HUDEP-2 (cell line): ENCODE results near the gene FSTL5.
A peak's percentile ranks its signal among the peaks of the same experiment; 100 is the strongest.

Experiments
- DNase-seq, 76 experiments: peaks; one replicate each; lab custom pipeline; 2025; ENCODE audit not compliant: unreplicated experiment in 76 of 76; lab: John Stamatoyannopoulos, UW

FSTL5 gene

DNA sequence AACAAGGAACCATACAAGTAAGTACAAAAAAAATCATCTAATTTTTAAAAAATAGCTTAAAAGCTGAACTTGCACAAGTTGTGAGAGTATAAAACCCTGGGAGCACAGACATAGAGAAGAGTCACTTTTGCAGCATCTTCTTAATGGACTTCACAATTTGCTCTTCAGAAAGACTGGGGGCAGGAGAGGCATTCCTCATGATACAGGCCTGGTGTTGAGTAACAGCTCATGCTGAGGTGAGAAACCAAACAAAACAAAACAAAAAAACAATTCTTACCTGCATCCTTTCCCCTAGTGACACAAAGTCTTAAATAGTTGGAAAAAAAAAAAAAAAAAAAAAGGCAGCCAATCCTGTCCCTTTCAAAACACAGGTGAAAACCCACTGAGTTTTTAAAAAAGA is 562.8 kb downstream of the FSTL5 start:
- DNase-seq = no peak

DNA sequence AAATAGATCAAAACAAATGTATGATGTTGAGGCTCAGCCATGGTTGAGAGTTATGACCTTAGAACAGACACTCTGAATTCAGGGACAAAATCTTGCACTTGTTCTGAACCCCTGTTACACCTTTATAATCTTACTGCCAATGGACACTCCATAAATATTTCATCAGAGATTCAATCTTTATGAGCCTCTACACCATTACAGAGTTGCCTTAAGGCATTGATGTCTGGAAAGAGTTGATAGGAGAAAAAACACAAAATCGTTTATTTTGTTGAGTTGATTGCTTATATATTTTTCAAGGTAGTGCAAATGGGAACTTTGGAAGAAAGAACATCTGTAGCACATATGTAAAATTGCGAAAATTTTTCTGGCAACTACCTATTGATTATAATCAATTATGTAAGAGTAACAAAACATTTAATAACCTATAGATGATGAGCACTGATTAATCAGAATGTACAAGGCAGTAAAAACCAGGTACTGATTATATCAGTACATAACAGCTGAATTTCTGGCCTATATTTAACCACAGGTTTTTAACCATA is 568.5 kb downstream of the FSTL5 start:
- no peak for DNase-seq

DNA sequence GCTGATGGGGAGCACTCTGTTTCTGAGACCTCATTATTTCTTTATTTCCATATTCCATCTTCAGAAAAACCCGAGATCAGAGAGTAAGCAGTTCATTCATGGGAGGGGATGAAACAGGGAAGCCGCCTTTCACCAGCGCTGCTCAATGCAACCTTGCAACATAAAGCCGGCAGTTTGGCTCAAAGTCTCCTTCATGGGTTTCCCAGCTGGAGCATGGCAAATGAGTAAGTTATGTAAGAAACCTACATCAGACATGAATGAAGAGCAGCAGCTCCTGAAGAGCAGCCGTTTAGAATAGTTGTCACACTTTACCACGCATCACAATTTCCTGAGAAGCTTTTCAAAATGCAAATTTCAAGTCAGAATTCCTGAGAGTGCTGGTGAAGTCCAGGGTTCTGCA is 578.8 kb downstream of the FSTL5 start:
- no peak for DNase-seq

DNA sequence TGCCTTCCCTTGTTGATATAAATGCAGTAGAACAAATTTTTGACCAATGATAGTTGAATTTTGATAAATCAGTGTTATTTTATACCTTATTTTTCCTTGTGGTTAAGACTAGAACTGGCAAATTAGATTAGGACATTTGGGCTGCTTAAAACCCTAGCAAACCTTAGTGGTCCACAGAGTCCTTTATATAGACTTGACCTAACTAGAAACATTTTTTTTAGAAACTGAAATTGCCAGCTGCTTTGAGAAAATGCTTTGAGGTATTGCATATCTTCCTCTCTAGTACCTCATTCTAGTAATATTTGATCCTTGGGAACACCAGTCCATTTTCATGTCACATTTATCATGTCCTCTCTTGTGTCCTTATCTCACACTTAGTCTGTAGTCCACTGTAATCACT is 580.3 kb downstream of the FSTL5 start:
- DNase-seq = no peak

DNA sequence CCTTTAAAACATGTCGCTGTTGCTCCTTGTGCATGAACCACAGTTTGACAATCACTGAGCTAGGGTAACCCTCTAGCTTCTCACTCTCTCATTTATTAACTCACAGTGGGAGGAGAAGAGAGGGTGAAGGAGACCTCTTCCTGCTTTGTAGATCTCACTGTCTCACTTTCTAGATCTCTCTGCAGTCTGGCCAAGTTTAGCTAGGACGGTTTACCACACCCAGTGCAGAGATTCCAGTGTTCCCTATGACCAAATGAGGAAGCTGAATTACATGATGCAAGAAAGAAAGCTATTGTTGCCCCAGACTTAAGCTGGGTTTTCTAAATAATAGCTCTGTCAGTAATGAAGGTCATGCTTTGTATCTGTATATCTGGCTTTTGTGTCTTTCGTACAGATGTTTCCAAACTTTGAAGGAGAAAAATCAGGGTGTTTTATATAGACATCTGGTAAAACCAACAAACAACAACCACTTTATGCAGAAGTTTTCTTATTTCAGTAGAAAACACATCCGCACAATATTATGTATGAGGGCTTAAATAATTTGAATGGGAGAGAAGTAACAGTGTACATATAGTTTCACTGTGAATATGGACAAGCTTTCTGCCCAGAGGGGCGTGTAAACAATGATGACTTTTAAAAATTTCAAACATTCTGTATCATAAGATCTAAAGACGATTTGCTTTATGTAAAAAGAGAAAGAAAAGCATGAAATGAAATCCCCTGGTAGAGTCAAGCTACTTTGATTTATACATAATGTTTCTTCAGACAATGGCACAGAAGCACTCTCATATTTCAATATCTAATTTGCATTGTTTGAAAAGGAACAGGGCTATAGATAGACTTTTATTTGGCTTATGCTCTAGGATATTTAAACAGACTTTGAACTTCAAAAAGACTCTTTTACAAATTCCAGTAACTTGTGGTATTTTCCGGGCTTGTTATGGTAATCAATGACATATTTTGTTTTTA is 582.3 kb downstream of the FSTL5 start:
- no peak for DNase-seq

DNA sequence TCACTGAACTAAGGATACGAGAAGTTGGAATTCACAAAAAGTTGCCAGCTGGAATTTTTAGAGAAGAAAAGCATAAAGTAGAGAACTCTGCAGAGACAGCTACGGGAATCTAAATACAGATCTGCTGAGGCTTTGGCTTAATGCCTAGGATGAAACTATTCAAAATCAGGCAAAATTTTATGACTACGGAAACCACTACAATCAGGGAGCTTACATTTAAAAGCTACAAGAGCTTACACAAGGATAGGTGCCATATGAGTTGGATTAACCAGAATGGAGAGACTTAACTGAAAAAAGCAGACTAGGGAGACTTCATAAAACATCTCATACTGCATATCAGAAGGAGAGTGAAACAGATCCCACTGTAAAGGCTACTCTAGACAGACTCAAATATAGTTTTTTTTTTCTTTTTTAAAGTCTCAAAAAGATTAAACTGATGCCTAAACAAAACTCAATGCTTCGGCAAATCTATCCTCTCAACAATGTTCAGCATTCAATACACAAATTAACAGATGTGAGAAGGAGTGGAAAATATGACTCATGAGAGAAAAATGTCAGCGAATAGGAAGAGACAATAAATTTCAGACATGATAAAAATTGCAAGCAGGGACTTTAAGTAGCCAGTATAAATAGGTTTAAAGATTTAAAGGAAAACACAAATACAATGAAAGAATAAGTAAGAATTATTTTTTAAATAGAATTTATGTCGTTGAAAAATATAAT is 586.1 kb downstream of the FSTL5 start:
- DNase-seq = peak in 4 of 76 experiments; percentile 1 to 16 (median 9)

DNA sequence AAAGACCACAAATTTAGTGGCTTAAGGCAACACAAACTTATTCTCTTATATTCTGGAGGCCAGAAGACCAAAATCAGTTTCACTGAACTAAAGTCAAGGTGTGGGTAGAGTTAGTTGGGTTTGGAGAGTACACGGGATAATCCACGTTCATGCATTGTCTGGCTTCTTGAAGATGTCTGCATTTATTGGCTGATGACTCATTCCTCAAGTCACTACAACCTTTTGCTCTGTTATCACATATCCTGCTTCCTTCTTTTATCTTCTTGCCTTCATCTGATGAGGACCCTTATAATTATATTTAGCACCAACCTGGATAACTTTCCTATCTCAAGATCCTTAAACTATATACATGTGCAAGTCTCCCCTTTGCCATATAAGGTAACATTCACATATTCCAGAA is 590.0 kb downstream of the FSTL5 start:
- DNase-seq = no peak

DNA sequence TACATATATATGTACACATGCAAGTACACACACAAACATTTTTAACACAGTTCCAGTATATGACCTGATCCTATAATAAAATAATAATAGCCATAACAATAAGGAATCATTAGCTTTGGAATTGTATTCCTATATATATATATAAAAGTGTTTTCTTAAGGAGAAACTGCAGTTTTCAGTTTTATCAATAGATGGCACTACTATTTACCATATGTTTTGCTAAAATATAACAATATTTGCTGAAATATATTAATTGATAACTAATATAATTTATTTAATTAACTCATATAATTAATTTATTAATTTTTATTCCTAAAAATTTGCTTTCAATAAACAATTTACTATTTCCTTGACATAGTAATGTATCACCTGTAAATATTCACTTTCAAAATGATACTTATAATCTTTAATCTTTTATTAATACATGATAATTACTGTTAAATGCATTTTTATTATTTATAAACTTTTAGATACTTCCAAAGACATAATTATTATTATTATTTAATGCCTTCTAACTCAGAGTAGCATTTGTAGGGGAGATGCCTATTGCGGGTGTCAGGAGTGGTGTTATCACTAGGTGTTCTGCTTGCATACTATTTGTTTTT is 599.5 kb downstream of the FSTL5 start:
- DNase-seq = no peak

DNA sequence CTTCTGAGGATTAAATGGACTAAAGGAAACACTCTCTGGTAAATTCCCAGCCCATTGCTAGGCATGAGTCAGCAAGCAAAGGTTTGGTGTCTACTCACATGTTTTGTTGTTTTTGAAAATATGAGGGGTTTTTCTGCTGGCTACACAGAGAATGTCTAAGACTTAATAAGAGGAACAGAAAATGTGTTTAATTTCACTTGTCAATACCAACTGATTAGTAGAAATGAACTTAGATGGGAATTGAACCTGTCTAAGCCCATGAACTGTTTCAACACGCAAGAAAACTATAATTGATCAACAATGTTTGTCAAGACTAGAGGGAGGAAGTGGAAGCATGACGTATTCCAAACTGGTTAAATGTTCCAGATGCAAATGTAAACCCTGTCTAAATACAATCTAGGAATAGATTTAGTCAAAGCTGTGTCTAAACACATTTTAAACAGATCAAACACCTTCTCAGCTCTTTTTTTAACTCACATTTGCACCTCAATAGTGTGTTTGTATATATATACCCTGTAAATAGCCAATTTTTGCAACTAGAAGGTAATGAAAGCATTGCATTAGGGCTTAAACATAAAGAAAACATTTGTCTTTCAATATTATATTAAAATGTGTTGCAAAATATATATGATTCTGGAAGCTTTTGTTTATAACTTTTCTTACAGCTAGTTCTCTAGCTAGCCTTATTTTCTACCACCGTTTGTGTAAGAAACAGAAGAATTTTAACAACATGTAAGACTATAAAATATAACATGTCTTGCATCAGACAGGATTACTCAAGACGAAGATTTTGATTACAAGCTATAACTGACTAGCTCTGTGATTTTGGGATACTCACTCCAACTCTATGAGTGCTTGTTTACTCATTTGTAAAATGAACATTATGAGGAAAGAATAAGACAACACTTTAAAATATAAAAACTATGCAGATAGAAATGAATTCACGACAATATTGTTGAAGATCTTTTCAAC is 607.8 kb downstream of the FSTL5 start:
- no peak for DNase-seq

DNA sequence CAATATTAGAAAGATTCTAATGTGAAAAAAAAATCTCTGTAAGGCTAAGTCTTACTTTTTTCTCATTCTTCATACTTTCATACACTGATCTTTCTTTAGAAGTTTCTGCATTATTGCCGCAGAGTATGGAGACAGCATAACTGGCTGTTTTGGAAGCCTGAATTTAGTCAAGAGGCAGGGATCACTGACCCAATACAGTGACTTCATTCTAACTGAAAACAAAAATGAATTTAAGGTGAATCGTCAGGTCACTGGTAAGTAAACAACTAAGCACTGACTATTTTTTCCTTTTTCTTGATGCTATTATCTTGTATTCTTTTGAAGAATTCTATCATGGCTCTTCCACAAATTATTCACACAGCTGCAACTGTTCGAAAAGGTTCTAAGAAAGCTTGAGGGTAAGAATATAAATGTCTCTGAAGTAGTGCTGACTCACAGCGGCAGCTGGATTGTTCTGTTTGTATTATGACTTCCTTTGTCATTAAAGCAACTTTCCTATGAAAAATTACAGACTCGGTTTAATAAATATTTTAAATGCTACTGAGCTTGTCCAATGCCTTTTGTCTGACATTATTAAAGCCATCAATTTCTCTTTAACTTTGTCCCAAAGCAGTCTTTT is 609.3 kb downstream of the FSTL5 start:
- no peak for DNase-seq

DNA sequence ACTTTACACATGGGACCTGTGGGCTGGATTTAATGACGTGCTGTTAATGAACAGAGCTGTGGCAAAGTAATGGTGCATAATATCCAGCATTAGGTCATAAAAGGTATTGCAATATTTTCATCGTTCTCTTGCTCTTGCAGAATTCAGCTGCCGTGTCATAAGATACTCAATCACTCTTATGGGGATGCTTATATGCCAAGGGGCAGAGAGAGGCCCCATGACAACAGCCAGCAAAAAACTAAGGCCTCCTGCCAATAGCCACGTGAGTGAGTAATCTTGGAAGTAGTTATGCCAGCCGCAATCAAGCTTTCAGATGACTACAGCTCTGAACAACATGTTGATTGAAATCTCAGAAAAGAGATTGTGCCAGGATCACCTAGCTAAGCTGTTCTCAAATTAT is 616.9 kb downstream of the FSTL5 start:
- DNase-seq = no peak

DNA sequence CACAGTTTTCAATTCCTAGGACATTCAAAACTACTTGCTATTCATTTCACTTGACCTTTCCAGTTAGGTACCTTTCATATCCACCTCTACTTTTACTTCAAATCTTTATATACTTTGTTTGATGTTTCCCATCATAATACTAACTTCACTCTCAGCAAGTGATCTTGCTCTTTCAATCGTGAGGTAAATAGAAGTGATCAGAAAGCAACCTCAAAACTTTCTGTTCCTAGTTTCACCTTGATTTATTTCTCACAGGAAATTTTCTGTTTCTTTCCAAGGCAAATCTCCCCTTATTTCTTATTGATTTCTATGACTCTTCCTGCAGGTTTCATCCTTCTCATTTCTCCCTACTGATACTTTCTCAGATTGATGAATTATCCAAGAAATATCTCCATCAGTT is 623.5 kb downstream of the FSTL5 start:
- no peak for DNase-seq

DNA sequence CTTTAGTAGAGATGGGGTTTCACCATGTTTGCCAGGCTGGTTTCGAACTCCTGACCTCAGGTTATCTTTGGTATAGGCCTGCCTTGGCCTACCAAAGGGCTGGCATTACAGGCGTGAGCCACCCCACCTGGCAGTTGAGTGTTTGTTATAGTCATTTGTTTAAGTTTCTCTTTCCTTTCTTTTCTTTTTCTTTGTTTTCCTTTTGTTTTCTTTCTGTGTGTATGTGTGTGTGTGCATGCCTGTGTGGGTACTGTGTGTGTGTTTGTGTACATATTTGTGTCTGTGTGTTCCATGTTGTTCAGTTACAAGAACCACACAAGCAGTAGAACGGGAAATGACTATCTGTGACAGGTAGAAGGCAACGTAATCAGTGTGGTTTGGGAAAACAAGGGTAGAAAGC is 624.9 kb downstream of the FSTL5 start:
- DNase-seq = no peak

DNA sequence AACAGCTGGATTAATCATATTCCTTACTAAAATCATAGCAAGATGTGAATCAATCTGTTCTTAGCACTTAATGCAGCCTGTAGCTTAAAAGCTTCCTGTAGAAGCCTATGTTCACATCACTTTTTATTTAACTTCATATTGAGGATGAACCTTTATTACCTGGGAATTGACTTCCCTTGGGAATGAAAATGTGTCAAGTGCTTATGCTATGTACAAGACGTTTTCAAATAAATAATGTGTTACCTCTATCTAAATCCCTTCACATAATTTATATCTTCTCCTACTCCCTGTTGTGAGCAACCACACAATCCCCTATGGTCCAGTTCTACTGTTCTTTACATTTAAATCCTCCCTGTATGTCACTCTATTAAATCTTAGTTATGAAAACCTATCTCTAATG is 633.1 kb downstream of the FSTL5 start:
- DNase-seq = no peak

DNA sequence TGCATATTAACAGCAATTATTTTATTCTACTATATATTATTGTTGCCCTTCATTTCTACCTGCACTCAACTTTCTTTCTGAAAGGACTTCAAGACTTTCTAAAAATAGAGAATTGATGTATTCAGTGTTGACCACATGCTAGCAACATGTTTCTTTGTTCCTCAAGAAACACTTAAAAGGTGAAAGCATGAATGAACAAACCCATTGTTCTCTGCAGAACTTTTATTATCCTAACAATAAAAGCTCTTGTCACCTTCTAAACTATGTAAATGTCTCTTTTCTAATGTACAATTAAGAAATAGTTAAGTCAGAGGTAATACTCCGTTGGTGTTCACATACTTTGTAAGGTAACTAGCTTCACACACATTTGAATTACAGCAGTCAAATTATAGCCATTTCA is 638.7 kb downstream of the FSTL5 start:
- no peak for DNase-seq

DNA sequence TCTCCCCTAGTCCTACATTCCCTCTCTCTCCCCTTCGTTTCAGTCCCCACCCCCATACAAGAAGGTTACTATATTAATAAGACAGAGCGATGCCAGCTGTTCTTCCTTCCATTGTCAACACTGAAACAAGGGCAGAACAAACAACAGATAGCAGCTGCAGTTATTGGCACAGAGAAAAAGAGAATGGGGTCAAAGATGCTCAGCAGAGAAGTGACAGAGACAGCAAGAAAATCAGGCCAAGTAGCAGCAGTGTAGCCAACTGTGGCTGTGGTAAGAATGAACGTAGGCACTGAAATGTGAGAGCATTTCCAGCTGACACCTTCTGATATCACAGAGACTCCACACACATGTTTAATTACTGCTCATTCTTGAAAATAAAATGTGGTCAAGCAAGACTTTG is 641.8 kb downstream of the FSTL5 start:
- DNase-seq = no peak

DNA sequence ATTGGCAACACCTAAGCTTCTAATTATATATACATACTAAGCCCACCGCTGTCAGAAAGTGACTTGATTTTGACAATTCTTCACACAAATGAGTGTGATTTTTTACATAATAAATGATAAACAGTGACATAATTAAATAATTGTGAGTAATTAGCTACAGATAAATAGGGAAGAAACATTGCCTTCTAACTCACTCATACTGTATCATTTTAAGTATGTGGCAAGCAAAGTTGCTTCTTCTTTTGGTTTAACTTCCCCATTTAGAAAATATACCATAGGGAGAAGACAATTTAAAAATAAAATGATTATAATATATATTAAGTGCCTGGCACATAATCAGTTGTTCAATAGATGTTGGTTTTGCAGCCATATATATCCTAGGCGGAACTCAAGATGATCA is 644.2 kb downstream of the FSTL5 start:
- no peak for DNase-seq

DNA sequence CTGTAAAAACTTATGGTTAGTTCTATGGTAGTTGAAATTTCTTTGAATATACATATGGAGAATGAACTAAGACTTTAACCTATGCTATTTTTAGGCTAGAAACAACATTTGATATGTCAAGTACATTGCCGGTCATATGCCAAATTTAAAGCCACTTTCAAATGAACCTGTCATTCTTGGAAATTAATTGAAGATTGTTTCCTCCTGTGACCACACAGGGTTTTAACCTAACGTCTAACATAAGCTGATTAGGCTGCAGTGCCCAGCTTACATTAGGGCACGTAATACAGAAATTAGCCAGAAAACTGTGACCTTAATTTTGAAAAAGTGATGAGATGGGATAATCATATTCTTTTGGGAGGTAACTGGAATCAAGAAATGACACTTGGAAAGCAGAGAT is 645.9 kb downstream of the FSTL5 start:
- no peak for DNase-seq

DNA sequence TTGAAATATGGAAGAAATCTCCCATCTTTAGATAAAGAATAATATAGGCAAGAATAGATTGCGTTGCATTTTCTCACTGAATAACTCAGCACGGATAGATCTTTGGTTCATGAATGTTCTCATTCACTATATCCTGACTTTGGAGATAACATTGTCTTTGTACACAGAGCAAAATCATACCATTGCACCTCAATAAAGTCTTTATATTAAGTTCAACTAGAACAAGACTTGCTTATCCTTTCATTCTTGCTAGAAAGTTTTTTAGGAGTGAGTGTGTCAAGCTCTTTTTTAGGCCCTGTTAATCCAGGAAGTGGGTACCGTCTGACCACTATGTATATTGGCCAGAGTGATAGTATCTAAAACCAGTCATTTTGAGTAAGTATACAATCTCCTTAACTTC is 658.7 kb downstream of the FSTL5 start:
- DNase-seq = no peak

DNA sequence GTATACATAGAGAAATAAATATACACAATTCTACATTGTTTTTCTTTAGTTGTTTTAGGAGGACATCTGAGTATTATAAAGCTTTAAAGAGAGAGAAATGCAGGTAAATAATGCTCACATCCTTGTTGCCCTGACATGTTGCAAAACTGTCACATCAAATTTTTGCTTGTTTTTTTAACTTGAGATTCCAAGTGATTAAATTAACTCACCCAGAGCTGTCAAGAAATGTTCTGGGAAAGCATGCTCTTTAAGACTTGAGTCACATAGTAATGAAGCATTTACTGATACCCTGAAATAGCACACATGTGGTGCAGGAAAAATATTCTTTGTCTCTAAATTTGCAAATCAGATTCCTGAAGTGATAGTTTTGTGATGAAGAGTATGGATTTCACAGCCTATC is 665.6 kb downstream of the FSTL5 start:
- no peak for DNase-seq
